GM18909 (cell line): ENCODE results near the gene PNN.
A peak's percentile ranks its signal among the peaks of the same experiment; 100 is the strongest.

Experiments used
- ATAC-seq: cut with Tn5 transposase; IDR thresholded peaks from one replicate; pipeline ENCODE4 v1.9.1; 2021; ENCODE audit warnings: mild to moderate bottlenecking; ENCODE audit not compliant: unreplicated experiment, poor library complexity

Gene PNN

GRCh38 chr14:39228509-39229221 lies 53.6 kb downstream of the PNN start:
- ATAC-seq, result no peak

- peak; percentile 62 for ATAC-seq
Observed at GRCh38 chr14:39229222-39229543, 54.1 kb downstream of the PNN start.

- ATAC-seq, result no peak
Observed at GRCh38 chr14:39229601-39230110, 54.6 kb downstream of the PNN start.

GRCh38 chr14:39230416-39231035 lies 55.5 kb downstream of the PNN start:
- ATAC-seq, result no peak

GRCh38 chr14:39231751-39232553 lies 56.9 kb downstream of the PNN start:
- ATAC-seq, result peak; percentile 79
